ENCODE measurements around the gene QKI. TPM values are rescaled to one million over a fixed set of nuclear protein-coding genes. Genes with fewer than 3 reads are reported as not detected.

QKI gene
- total and polyA plus RNA-seq, 2 of the 8 experiments (the other 6 are each of a cell fraction or from before 2014, with no cell fraction given) = 181 to 183 TPM

DNA sequence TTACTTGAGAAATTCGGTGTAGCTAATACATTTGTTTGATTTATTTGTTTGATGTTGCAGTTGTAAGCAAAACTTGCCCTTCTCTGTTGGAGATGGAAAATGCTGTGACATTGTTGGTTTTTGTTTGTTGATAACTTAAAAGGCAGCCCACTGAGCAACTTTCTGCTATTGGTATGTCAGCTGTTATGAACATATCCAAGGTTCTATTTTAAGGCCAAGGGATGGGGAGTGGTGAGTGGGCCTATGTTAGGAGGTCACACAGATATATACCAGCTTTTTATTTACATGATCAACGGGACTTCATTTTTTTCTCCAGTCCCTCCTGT is 5.7 kb downstream of the QKI start (continued):
- TF ChIP-seq SIN3A (conservative IDR thresholded peaks at IDR 0.05 in 1 of 2, IDR thresholded peaks at IDR 0.05 in 1 of 2; ENCODE audit: low read depth in 1 of 2, low read length in 2 of 2) (no peak), MAFK (IDR thresholded peaks at IDR 0.05; ENCODE audit: low read depth, low read length) (no peak), SP4 (IDR thresholded peaks at IDR 0.05; ENCODE audit: low read length) (no peak), ZNF274 (IDR thresholded peaks at IDR 0.05; ENCODE audit: borderline replicate concordance, extremely low read depth, low read length) (no peak)
- TF ChIP-seq, protein P1, sequence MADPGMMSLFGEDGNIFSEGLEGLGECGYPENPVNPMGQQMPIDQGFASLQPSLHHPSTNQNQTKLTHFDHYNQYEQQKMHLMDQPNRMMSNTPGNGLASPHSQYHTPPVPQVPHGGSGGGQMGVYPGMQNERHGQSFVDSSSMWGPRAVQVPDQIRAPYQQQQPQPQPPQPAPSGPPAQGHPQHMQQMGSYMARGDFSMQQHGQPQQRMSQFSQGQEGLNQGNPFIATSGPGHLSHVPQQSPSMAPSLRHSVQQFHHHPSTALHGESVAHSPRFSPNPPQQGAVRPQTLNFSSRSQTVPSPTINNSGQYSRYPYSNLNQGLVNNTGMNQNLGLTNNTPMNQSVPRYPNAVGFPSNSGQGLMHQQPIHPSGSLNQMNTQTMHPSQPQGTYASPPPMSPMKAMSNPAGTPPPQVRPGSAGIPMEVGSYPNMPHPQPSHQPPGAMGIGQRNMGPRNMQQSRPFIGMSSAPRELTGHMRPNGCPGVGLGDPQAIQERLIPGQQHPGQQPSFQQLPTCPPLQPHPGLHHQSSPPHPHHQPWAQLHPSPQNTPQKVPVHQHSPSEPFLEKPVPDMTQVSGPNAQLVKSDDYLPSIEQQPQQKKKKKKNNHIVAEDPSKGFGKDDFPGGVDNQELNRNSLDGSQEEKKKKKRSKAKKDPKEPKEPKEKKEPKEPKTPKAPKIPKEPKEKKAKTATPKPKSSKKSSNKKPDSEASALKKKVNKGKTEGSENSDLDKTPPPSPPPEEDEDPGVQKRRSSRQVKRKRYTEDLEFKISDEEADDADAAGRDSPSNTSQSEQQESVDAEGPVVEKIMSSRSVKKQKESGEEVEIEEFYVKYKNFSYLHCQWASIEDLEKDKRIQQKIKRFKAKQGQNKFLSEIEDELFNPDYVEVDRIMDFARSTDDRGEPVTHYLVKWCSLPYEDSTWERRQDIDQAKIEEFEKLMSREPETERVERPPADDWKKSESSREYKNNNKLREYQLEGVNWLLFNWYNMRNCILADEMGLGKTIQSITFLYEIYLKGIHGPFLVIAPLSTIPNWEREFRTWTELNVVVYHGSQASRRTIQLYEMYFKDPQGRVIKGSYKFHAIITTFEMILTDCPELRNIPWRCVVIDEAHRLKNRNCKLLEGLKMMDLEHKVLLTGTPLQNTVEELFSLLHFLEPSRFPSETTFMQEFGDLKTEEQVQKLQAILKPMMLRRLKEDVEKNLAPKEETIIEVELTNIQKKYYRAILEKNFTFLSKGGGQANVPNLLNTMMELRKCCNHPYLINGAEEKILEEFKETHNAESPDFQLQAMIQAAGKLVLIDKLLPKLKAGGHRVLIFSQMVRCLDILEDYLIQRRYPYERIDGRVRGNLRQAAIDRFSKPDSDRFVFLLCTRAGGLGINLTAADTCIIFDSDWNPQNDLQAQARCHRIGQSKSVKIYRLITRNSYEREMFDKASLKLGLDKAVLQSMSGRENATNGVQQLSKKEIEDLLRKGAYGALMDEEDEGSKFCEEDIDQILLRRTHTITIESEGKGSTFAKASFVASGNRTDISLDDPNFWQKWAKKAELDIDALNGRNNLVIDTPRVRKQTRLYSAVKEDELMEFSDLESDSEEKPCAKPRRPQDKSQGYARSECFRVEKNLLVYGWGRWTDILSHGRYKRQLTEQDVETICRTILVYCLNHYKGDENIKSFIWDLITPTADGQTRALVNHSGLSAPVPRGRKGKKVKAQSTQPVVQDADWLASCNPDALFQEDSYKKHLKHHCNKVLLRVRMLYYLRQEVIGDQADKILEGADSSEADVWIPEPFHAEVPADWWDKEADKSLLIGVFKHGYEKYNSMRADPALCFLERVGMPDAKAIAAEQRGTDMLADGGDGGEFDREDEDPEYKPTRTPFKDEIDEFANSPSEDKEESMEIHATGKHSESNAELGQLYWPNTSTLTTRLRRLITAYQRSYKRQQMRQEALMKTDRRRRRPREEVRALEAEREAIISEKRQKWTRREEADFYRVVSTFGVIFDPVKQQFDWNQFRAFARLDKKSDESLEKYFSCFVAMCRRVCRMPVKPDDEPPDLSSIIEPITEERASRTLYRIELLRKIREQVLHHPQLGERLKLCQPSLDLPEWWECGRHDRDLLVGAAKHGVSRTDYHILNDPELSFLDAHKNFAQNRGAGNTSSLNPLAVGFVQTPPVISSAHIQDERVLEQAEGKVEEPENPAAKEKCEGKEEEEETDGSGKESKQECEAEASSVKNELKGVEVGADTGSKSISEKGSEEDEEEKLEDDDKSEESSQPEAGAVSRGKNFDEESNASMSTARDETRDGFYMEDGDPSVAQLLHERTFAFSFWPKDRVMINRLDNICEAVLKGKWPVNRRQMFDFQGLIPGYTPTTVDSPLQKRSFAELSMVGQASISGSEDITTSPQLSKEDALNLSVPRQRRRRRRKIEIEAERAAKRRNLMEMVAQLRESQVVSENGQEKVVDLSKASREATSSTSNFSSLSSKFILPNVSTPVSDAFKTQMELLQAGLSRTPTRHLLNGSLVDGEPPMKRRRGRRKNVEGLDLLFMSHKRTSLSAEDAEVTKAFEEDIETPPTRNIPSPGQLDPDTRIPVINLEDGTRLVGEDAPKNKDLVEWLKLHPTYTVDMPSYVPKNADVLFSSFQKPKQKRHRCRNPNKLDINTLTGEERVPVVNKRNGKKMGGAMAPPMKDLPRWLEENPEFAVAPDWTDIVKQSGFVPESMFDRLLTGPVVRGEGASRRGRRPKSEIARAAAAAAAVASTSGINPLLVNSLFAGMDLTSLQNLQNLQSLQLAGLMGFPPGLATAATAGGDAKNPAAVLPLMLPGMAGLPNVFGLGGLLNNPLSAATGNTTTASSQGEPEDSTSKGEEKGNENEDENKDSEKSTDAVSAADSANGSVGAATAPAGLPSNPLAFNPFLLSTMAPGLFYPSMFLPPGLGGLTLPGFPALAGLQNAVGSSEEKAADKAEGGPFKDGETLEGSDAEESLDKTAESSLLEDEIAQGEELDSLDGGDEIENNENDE (IDR thresholded peaks at IDR 0.05; ENCODE audit: insufficient replicate concordance, low read length) = no peak
